GM19395 (cell line): ENCODE data around the gene SSX4B.
"Not testable (repeated sequence)": the region's sequence is repeated elsewhere in the genome, so short reads cannot be mapped to it uniquely, and the experiment has no call there.

Experiments used
- ATAC-seq: cut with Tn5 transposase; IDR thresholded peaks from one replicate; pipeline ENCODE4 v1.9.1; 2021; ENCODE audit warnings: mild to moderate bottlenecking, moderate library complexity; ENCODE audit not compliant: unreplicated experiment

Gene SSX4B, protein sequence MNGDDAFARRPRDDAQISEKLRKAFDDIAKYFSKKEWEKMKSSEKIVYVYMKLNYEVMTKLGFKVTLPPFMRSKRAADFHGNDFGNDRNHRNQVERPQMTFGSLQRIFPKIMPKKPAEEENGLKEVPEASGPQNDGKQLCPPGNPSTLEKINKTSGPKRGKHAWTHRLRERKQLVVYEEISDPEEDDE

DNA sequence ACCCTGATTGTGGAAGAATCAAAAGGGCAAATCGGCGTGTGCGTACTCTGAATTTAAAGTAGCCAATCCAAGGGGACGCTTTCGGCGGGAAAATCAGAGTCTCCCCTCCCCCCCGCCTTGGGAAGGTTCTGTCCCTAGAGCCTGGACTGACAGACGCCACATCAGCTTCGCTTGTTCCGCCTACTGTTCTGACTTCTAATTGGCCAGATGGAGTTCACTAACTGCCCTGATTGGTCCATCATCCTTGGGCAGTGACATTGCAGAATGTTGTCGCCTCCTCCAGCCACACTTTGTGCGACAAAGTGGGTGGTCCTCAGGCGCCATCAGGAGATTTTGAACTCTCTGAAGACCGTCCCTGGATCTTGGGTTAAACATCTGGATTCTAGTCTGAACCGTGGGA is at the start of gene SSX4B:
SSX4B (minus strand) TSS at position 101 of the 400 bp plus-strand sequence. CDS start 588 bp downstream, outside the sequence.
- ATAC-seq, result not testable (repeated sequence)

DNA sequence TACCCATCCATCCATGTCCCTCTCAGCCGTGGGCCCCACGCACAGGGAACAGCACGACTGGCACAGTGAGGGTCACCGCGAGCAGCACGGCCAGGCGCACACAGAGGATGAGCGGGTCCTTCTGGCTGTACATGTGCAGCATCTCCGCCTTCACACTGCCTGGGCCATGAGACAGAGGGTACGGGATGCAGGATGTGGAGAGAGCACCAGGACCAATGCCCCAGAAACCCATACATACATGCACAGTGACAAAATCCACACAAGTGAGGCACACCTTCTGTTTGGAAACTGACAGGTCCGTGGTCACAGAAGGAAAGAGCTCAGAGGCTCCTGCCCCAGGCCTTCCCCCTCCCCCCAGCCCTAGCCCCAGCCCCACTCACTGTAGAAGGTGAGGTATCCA is 48.8 kb upstream of the SSX4B start:
- ATAC-seq, result no peak

DNA sequence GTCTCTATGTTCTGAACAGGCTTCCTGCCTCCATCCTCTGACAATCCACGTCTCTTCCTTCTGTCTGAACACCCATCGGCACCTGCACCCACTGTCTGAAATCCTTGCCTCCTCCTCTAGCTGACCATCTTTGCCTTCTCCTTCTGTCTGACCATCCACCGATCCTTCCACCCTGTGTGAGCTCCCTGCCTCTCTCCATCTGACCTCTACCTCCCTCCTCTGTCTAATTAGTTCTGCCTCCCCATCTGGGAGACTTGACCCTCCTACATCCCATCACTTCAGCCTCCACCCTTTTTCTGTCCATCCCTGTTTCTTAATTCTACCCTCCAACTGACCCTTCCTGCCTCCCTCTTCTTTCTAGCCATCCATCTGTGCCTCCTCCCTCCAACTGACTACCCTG is 48.3 kb upstream of the SSX4B start:
- ATAC-seq, result no peak

DNA sequence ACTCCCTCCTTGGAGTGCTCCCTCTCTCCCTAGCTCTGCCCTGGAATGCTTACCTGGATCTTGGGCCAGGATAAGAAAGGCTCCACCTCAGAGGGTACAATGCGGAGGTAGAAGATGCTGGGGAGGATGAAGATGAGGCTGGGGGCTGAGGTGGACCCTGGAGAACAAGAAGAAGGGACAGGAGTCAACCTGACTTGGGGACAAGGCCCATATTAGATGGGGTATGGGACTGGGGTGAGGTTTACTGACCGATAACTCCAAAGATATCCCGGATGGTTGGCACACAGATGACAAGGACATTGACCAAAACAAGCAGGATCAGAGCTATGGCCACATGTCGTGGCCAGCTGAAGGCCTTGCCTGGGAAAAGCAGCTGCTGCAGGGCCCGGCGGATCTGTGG is 47.7 kb upstream of the SSX4B start:
- no peak for ATAC-seq

DNA sequence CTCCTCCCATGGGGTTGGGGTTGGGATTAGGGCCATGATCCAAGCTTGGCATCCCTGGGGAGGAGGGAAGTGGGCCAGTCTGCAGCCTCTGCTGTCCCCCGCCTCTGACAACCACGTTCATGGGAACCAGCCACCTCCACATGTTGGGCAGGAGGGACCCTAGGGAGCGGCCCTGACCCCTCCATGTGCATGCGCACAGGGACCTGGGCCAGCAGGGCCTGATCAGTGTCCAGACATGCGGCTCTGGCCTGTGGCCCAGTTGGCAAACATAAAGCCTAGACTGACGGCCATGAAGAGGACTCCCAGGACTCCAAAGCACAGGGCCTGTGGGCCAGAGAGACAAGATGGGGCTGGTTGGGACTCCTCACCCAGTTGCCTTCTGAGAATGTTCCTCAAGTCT is 47.0 kb upstream of the SSX4B start:
- ATAC-seq, result no peak

DNA sequence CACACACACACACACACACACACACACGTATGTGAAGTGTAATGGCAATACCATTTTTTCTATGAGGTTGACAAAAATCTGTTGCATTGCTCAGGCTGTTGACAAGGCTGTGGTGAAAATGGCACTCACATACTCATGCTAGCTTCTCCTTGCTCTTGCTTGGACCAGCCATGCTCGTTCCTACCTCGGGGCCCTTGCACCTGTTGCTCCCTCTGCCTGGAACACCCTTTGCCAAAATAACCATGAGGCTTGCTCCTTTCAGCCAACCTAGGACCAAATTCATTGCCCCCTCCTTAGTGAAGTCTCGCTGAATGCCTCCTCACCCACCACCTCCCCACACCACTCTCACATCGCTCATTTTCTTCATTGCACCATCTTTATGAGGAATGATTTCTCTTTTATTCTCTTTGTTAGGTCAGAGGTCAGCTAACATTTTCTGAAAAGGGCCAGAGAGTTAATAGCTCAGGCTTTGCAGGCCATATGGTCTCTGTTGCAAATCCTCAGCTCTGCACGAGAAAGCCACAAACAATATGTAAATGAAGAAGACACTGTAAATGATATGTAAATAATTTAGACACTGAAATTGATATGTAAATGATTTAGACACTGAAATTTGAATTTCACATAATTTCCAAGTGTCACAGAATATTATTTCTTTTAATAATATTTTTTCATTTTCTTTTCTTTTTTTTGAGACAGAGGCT is 45.0 kb upstream of the SSX4B start:
- no peak for ATAC-seq

DNA sequence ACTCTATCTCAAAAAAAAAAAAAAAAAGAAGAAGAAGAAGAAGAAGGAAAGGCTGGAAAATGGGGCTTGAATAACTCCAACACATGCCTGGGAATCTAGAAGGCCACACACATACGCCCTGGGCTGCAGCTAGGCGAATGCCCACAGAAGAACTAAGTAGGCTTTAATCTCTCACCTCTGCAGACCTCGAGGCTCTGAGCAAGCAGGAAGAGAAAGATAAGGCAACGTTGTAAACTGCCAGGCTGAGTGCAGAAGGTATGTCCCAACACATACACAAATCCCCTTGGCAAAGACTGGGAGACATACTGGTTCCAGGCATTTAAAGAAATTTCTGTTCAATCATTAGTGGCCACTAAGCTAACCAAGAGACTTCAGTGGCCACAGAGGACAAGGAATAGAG is 39.9 kb upstream of the SSX4B start:
- ATAC-seq, result no peak

DNA sequence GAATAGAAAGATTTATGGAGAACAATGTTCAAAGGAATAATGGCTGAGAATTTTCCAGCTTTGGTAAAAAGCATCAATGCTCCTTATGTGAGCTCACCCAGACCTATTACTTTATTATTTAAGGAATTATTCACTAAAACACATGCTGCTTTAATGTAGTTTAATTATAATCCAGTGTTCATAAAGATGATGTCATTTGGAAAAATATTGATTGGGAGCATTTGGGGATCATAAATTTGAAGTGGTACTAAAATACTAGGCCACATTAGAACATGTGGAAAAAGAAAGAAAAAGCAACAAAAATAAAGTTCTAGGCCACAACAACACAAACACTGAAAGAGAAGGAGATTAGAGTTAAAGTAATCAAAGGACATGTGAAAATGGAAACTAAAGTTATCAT is 38.3 kb upstream of the SSX4B start:
- ATAC-seq, result no peak

DNA sequence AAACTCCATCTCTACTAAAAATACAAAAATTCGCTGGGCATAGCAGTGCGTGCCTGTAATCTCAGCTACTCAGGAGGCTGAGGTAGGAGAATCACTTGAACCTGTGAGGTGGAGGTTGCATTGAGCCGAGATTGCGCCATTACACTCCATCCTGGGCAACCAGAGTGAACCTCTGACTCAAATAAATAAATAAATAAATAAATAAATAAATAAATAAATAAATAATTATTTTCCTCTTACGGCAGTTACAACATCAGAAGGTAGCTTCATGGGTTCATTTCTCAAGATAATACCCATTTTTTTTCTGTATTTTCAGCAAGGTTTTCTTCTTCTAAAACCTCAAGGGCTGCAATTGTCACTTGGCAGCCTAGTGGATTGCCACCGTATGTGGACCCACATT is 35.4 kb upstream of the SSX4B start:
- not testable (repeated sequence) for ATAC-seq

DNA sequence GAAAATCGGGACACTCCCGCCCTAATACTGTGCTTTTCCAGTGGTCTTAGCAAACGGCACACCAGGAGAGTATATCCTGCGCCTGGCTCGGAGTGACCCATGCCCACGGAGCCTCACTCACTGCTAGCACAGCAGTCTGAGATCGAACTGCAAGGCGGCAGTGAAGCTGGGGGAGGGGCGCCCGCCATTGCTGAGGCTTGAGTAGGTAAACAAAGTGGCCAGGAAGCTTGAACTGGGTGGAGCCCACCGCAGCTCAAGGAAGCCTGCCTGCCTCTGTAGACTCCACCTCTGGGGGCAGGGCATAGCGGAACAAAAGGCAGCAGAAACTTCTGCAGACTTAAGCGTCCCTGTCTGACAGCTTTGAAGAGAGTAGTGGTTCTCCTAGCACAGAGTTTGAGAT is 22.0 kb upstream of the SSX4B start:
- not testable (repeated sequence) for ATAC-seq

DNA sequence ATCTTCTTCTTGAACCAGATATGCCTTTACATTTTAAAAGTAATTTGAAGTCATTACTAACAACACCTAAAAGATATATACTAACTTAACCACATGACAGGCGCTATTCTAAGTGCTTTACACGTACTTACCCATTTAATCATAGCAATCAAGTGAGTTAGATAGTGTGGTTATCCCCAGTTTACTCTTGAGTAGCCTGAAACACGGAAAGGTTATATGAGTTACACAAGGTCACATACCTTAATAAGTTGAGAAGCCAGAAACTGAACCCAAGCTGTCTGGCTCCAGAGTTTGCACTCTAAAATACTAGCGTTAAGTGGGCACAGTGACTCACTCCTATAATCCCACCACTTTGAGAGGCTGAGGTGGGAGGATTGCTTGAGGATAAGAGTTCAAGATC is 18.4 kb upstream of the SSX4B start:
- not testable (repeated sequence) for ATAC-seq

DNA sequence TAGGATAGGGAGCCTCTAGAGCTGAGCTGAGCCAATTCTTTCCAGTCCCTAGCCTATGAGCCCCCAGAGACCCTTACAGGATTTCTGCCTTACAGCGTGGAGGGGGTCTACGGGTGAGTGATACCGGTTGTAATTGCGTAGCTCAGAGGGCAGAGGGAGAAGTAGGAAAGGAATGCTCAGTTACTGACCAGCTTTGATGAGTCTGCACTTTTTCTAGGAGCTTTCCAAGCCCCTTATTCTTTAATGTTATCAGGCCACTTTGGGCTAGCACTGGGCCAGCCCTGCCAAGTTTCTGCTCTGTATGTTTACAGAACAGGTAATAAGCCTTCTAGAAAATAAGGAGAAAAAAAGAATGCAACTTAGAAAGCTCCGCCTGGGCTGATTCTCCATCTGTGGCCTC is 17.8 kb upstream of the SSX4B start:
- not testable (repeated sequence) for ATAC-seq

DNA sequence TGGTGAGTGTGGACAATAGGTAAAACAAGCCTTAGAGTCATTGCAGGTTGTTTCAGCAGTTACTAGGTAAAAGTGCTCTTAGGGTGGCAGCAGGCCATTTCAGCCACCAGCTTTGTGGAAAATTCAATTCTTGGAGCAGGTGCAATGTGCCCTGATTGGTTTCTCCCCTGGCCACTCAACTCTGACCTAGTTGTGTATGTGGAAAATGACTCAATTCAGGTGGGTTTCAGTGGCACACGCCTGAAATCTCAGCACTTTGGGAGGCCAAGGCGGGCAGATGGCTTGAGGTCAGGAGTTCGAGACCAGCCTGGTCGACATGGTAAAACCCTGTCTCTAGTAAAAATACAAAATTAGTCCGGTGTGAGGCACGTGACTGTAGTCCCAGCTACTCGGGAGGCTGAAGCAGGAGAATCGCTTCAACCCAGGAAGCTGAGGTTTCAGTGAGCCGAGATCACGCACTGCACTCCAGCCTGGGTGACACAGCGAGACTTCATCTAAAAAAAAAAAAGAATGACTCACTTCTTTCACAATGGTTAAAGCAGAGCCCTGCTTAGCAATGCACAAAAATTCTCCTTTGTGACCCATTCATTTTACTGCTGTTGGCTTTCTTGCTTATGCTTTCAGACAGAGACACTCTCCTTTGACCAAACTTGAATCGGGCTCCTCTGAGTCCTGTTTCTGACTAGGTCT is 15.4 kb upstream of the SSX4B start:
- not testable (repeated sequence) for ATAC-seq

DNA sequence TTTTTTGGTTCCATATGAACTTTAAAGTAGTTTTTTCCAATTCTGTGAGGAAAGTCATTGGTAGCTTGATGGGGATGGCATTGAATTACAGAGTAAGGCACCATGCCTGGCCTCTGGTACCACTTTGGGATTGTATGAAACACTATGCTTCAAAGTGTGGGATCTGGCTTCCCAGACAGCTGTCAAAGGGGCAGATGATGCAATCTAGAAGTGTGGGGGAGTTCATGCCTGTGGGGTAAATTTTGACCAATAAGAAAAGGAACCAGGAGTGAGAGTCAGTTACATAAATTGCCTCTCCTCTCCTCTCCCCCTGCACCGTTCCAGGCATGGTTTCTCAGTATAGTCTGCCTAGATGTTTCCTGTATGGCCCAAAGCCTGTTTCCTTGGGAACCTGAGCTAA is 13.9 kb downstream of the SSX4B start:
- ATAC-seq, result not testable (repeated sequence)

DNA sequence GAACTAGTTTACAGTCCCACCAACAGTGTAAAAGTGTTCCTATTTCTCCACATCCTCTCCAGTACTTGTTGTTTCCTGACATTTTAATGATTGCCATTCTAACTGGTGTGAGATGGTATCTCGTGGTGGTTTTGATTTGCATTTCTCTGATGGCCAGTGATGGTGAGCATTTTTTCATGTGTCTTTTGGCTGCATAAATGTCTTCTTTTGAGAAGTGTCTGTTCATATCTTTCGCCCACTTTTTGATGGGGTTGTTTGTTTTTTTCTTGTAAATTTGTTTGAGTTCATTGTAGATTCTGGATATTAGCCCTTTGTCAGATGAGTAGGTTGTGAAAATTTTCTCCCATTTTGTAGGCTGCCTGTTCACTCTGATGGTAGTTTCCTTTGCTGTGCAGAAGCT is 14.8 kb downstream of the SSX4B start:
- not testable (repeated sequence) for ATAC-seq

DNA sequence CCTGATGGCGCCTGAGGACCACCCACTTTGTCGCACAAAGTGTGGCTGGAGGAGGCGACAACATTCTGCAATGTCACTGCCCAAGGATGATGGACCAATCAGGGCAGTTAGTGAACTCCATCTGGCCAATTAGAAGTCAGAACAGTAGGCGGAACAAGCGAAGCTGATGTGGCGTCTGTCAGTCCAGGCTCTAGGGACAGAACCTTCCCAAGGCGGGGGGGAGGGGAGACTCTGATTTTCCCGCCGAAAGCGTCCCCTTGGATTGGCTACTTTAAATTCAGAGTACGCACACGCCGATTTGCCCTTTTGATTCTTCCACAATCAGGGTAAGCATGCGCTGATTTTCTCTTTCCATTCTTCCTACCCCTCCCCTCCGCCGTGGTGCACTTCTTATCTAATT is 28.5 kb downstream of the SSX4B start, which contains the start of gene SSX4:
SSX4 (plus strand) TSS at position 301 of the 400 bp plus-strand sequence. CDS start 515 bp downstream, outside the sequence.
- not testable (repeated sequence) for ATAC-seq

DNA sequence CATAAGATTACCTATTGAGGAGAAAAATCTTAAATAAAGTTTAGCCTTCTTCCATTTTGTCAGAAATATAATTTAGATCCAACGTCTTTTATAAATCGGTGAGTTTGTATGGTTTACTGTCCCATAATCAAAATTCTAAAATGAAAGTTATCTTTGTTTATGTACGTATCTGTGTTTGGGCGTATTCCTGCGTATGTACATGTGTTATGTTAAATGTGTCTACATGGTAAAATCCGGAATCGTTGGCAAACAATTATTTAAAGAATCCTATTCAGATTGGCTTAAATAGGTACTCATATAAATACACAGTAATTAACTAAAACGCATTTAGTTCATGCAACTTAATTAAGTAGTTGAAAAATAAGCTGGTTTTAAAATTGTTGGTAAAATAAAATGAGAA is 41.4 kb downstream of the SSX4B start:
- ATAC-seq, result not testable (repeated sequence)

DNA sequence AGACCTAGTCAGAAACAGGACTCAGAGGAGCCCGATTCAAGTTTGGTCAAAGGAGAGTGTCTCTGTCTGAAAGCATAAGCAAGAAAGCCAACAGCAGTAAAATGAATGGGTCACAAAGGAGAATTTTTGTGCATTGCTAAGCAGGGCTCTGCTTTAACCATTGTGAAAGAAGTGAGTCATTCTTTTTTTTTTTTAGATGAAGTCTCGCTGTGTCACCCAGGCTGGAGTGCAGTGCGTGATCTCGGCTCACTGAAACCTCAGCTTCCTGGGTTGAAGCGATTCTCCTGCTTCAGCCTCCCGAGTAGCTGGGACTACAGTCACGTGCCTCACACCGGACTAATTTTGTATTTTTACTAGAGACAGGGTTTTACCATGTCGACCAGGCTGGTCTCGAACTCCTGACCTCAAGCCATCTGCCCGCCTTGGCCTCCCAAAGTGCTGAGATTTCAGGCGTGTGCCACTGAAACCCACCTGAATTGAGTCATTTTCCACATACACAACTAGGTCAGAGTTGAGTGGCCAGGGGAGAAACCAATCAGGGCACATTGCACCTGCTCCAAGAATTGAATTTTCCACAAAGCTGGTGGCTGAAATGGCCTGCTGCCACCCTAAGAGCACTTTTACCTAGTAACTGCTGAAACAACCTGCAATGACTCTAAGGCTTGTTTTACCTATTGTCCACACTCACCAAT is 43.9 kb downstream of the SSX4B start:
- not testable (repeated sequence) for ATAC-seq

DNA sequence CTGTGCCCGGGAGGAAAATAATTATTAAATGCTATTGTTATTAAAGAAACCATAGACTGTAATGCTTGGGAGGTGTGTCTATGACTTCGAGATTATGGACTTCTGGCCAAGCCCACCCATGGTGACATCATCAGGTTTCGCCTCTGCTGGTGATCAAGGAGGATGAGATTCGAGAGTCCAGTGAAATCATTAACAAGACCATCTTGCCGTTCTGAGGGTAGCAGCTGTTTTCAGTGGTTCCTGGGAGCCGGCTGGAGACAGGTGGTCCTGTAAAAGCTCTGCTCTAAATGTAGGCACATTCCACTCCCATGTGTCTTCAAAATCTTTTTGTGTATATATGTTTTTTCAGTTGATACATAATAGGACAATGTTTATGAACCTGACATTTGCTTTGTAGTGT is 52.5 kb downstream of the SSX4B start:
- ATAC-seq, result not testable (repeated sequence)

DNA sequence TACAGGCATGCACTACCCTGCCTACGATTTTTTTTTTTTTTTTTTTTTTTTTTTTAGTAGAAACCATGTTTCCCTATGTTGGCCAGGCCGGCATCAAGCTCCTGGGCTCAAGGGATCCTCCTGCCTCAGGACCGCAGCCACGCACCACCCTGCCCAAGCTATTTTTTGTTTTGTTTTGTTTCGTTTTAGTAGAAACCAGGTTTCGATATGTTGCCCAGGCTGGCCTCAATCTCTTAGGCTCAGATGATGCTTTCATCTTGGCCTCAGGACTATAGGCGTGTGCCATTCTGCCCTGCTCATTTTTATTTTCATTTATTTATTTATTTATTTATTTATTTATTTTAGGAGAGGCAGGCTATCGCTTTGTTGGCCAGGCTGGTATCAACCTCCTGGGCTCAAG is 54.1 kb downstream of the SSX4B start:
- ATAC-seq, result no peak
